ENCODE results near the gene PTBP3.

- TF ChIP-seq POLR2AphosphoS5 (IDR thresholded peaks at IDR 0.05; ENCODE audit: borderline replicate concordance, low read depth, low read length) (no peak), EZH2 (IDR thresholded peaks at IDR 0.05) (no peak)
Measured at GRCh38 chr9:112175796-112176315, 157.6 kb downstream of the PTBP3 start.
